AG04450 (cell line): ENCODE measurements around the gene MAPKAPK3. TPM values are rescaled to one million over a fixed set of nuclear protein-coding genes. Genes with fewer than 3 reads are reported as not detected.

ENCODE experiments used
- CTCF ChIA-PET: fragments of 300-600, 350-600 bp; formaldehyde crosslinking; extraction: SDS; loops from one replicate; lab custom pipeline; 2022; ENCODE audit warnings: antibody characterized with exemption, inconsistent platforms; lab: Charles Lee
- POLR2A ChIA-PET: fragments of 350-600 bp; formaldehyde crosslinking; extraction: SDS; loops from one replicate; lab custom pipeline; 2021; ENCODE audit warnings: antibody characterized with exemption, inconsistent platforms; lab: Yijun Ruan, JAX
- DNase-seq: peaks from one replicate; pipeline ENCODE4 v3.0.0-alpha.2; 2011; ENCODE audit warnings: low read depth, low spot score
- H3K27ac ChIP-seq: one replicate; pipeline ENCODE4 v1.5.1; 2012; ENCODE audit warnings: low read depth, low read length, control low read depth
- H3K27me3 ChIP-seq: one replicate; pipeline ENCODE4 v1.6.0; 2012; ENCODE audit warnings: low read length; ENCODE audit not compliant: control insufficient read depth, insufficient read depth
- H3K4me3 ChIP-seq: 2 replicates; pipeline ENCODE4 v1.5.1; 2011; ENCODE audit warnings: mild to moderate bottlenecking, low read depth, low read length, control low read depth
- H3K9me3 ChIP-seq: 2 replicates; pipeline ENCODE4 v1.5.1; 2012; ENCODE audit warnings: low read length; ENCODE audit not compliant: control insufficient read depth, insufficient read depth
- polyA plus RNA-seq: library from polyadenylated mRNA; depleted of rRNA; stranded (reverse); fragments of >200 nt; gene quantifications from 2 replicates; pipeline ENCODE4 v1.2.3, GENCODE V29; 2011
- TF ChIP-seq, protein P1 (sequence below): IDR thresholded peaks from 2 replicates; pipeline ENCODE4 v1.5.1; 2011; ENCODE audit warnings: low read depth, low read length, control low read depth, inconsistent platforms

Gene MAPKAPK3
- polyA plus RNA-seq, 1 experiment: 35.7 TPM

DNA sequence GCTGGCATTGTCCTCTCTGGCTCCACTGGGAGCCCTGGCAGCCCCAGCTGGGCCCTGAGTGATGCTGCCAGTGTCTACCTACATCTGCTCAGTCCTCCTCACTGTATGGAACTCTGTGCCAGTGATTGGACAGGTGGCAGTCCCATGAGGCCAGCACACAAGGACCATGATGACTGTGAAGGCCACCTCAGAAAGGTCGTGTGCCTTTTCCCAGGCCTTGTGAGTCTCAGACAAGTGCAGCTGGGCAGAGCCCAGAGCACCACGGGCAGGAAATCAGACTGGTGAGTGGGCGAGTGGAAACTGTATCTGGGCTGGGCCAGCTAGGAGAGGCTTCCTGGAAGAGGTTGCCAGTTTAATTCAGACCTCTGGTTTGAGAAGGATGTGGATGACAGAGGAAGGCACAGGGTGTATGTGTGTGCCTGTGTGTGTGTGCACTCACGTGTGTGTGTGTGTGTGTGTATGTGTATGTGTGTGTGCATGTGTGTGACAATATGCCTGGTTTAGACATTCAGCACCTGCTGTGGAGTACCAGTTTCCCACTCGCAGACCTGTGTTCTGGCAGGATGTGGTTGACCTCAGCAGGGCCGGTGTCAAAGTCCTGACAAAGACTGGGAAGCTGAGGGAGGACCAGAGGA is 7.0 kb downstream of the MAPKAPK3 start:
- no peak overlapping the region for H3K27ac ChIP-seq
- no peak overlapping the region for H3K4me3 ChIP-seq
- no peak for DNase-seq
- CTCF ChIA-PET: no interaction called here
- POLR2A ChIA-PET: no interaction called here
- TF ChIP-seq, protein P1, sequence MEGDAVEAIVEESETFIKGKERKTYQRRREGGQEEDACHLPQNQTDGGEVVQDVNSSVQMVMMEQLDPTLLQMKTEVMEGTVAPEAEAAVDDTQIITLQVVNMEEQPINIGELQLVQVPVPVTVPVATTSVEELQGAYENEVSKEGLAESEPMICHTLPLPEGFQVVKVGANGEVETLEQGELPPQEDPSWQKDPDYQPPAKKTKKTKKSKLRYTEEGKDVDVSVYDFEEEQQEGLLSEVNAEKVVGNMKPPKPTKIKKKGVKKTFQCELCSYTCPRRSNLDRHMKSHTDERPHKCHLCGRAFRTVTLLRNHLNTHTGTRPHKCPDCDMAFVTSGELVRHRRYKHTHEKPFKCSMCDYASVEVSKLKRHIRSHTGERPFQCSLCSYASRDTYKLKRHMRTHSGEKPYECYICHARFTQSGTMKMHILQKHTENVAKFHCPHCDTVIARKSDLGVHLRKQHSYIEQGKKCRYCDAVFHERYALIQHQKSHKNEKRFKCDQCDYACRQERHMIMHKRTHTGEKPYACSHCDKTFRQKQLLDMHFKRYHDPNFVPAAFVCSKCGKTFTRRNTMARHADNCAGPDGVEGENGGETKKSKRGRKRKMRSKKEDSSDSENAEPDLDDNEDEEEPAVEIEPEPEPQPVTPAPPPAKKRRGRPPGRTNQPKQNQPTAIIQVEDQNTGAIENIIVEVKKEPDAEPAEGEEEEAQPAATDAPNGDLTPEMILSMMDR: no peak
- H3K27me3 ChIP-seq: no peaks in the 10 kb centered on the region
- H3K9me3 ChIP-seq: no peaks in the 10 kb centered on the region

DNA sequence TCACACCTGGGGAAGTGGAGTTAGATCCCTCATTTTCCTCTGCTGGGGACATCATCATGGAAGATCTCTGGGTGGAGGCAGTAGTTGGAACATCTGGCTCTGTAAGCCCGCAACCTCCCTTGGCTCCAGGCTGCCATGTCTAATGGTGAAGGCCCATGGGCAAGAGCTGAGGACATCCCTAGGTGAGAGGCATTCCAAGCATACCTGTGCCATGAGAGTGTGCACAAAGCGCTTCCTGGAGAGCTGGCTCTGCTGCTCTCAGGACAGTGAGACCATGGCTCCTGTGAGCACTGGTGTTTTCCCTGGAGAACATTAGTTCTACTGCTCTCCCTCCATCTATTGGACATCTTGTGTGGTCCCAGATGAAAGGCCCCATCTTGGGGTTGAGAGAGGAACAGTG is 7.7 kb downstream of the MAPKAPK3 start:
- H3K4me3 ChIP-seq: no peak overlapping the region
- ChIA-PET CTCF (no interaction called here), POLR2A (no interaction called here)
- TF ChIP-seq, protein P1: no peak
- DNase-seq: no peak
- H3K9me3 ChIP-seq: no peaks in the 10 kb centered on the region
- H3K27ac ChIP-seq: no peak overlapping the region
- no peaks in the 10 kb centered on the region for H3K27me3 ChIP-seq

GRCh38 chr3:50625231-50626182 is 8.6 kb downstream of the MAPKAPK3 start:
- CTCF ChIA-PET: interaction anchor here (0.6 to 4.8 kb wide), 3 partner anchors 10 to 53 kb away, joined by 3 to 22 read pairs (median 5); partner anchors contain the start of gene MAPKAPK3
- H3K27ac ChIP-seq: no peak overlapping the region
- TF ChIP-seq, protein P1: no peak
- POLR2A ChIA-PET: no interaction called here
- no peaks in the 10 kb centered on the region for H3K27me3 ChIP-seq
- DNase-seq: no peak
- H3K9me3 ChIP-seq: no peaks in the 10 kb centered on the region
- H3K4me3 ChIP-seq: no peak overlapping the region

- ChIA-PET CTCF (interaction anchor here (0.6 to 4.8 kb wide), 5 partner anchors 11 to 125 kb away, joined by 3 to 22 read pairs (median 5); partner anchors contain the start of gene MAPKAPK3), POLR2A (interaction anchor here (0.6 kb wide), 1 partner anchor 73 kb away, joined by 5 read pairs; no protein-coding TSS in a partner anchor)
- DNase-seq: no peak
- Histone ChIP-seq H3K27me3 (no peaks in the 10 kb centered on the region), H3K4me3 (no peak overlapping the region), H3K9me3 (no peaks in the 10 kb centered on the region), H3K27ac (no peak overlapping the region)
- TF ChIP-seq, protein P1: no peak
These were observed 9.4 kb downstream of the MAPKAPK3 start for GRCh38 chr3:50626401-50626800.
